Peyer's patch (tissue), 4 donors: ENCODE data around the gene DBR1. TPM values are rescaled to one million over a fixed set of nuclear protein-coding genes. Genes with fewer than 3 reads are reported as not detected.

ENCODE experiments used
- DNase-seq, 3 donors: peaks; one replicate each; pipeline ENCODE4 v3.0.0-alpha.2; 2017 to 2019
- H3K27ac ChIP-seq, 4 donors: fragments of 200-600 bp; sonication (generic); one replicate each; pipeline ENCODE4 v1.5.1; 2016 to 2019
- H3K27me3 ChIP-seq, 2 donors: fragments of 200-600 bp; sonication (generic); one replicate each; pipeline ENCODE4 v1.5.1; 2019
- H3K36me3 ChIP-seq, 3 donors: fragments of 200-600 bp; sonication (generic); one replicate each; pipeline ENCODE4 v1.5.1; 2016 to 2019
- H3K4me1 ChIP-seq, 4 donors: fragments of 200-600 bp; sonication (generic); one replicate each; pipeline ENCODE4 v1.5.1; 2016 to 2019
- H3K4me3 ChIP-seq, 4 donors: fragments of 200-600 bp; sonication (generic); 1 replicate in 3 of 4; 2 replicates in 1 of 4; pipeline ENCODE4 v1.5.1; 2016 to 2019; ENCODE audit warnings: mild to moderate bottlenecking in 1 of 4
- H3K9me3 ChIP-seq, 4 donors: fragments of 200-600 bp; sonication (generic); one replicate each; pipeline ENCODE4 v1.5.1; 2016 to 2019; ENCODE audit warnings: mild to moderate bottlenecking in 1 of 4
- POLR2A ChIP-seq, 2 donors: fragments of 450-650 bp; IDR thresholded peaks; one replicate each; pipeline ENCODE4 v1.5.1; 2017; ENCODE audit warnings: antibody characterized with exemption in 2 of 2, mild to moderate bottlenecking in 2 of 2, moderate library complexity in 2 of 2
- total RNA-seq, 4 donors: library from RNA; depleted of rRNA; stranded (reverse); fragments of >200 nt; gene quantifications; one replicate each; pipeline ENCODE4 v1.1.0, GENCODE V29; 2016
- TF ChIP-seq, protein P1 (sequence below), 6 experiments: fragments of 450-650 bp in 4 of 6; fragments of 200-600 bp in 2 of 6; sonication (generic) in 1 of 6; IDR thresholded peaks; one replicate each; pipeline ENCODE4 v1.5.1; 2017 to 2019; ENCODE audit warnings: antibody characterized with exemption in 6 of 6, mild to moderate bottlenecking in 3 of 6, moderate library complexity in 1 of 6

The DBR1 gene
- total RNA-seq, 4 donors from 2014 or later, result 6.3 to 24.8 (median 8.6) TPM

- no peaks in the 10 kb centered on the region for H3K36me3 ChIP-seq
- no peak for TF ChIP-seq POLR2A (IDR thresholded peaks at IDR 0.05)
- TF ChIP-seq, protein P1, sequence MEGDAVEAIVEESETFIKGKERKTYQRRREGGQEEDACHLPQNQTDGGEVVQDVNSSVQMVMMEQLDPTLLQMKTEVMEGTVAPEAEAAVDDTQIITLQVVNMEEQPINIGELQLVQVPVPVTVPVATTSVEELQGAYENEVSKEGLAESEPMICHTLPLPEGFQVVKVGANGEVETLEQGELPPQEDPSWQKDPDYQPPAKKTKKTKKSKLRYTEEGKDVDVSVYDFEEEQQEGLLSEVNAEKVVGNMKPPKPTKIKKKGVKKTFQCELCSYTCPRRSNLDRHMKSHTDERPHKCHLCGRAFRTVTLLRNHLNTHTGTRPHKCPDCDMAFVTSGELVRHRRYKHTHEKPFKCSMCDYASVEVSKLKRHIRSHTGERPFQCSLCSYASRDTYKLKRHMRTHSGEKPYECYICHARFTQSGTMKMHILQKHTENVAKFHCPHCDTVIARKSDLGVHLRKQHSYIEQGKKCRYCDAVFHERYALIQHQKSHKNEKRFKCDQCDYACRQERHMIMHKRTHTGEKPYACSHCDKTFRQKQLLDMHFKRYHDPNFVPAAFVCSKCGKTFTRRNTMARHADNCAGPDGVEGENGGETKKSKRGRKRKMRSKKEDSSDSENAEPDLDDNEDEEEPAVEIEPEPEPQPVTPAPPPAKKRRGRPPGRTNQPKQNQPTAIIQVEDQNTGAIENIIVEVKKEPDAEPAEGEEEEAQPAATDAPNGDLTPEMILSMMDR (IDR thresholded peaks at IDR 0.05), result no peak
- no peak overlapping the region for H3K27ac ChIP-seq
- no peak for DNase-seq
- H3K4me1 ChIP-seq, result no peaks in the 10 kb centered on the region
- no peaks in the 10 kb centered on the region for H3K9me3 ChIP-seq
- no peak overlapping the region for H3K4me3 ChIP-seq
- H3K27me3 ChIP-seq, result no peaks in the 10 kb centered on the region
Observed at GRCh38 chr3:138197058-138197457, 22.3 kb upstream of the DBR1 start.

GRCh38 chr3:138196023-138196422, 21.3 kb upstream of the DBR1 start:
- H3K4me3 ChIP-seq, result no peak overlapping the region
- peaks cover 0 to 2% (median 0%) of the 10 kb centered on the region in 4 donors for H3K4me1 ChIP-seq
- no peak for DNase-seq
- no peaks in the 10 kb centered on the region for H3K9me3 ChIP-seq
- TF ChIP-seq, protein P1 (IDR thresholded peaks at IDR 0.05), result no peak
- no peak overlapping the region for H3K27ac ChIP-seq
- H3K36me3 ChIP-seq, result peaks cover 0 to 3% (median 0%) of the 10 kb centered on the region in 3 donors
- H3K27me3 ChIP-seq, result no peaks in the 10 kb centered on the region

GRCh38 chr3:138195481-138195880, 20.8 kb upstream of the DBR1 start:
- Histone ChIP-seq H3K36me3 (peaks cover 0 to 3% (median 0%) of the 10 kb centered on the region in 3 donors), H3K4me3 (no peak overlapping the region), H3K27me3 (no peaks in the 10 kb centered on the region), H3K27ac (no peak overlapping the region), H3K9me3 (no peaks in the 10 kb centered on the region), H3K4me1 (peaks cover 0 to 7% (median 0%) of the 10 kb centered on the region in 4 donors)
- no peak for DNase-seq
- no peak for TF ChIP-seq POLR2A (IDR thresholded peaks at IDR 0.05)
- TF ChIP-seq, protein P1 (IDR thresholded peaks at IDR 0.05), result no peak

- no peak for DNase-seq
- H3K4me3 ChIP-seq, result peak overlapping the region; percentile 74 to 94 (median 87)
Observed at GRCh38 chr3:138188013-138188730, 13.5 kb upstream of the DBR1 start.

GRCh38 chr3:138187296-138188012, 12.7 kb upstream of the DBR1 start, which contains the start of gene ARMC8:
ARMC8 (plus strand) TSS chr3:138187301; CDS start chr3:138187555, 254 bp downstream.
- peak; percentile 32 to 86 (median 80) for DNase-seq
- H3K27ac ChIP-seq, result peak within 1 kb of the TSS; percentile 89 to 96 (median 92)
- peak within 1 kb of the TSS; percentile 74 to 94 (median 87) for H3K4me3 ChIP-seq

More at GRCh38 chr3:138188013-138188730, 13.5 kb upstream of the DBR1 start:
- H3K27ac ChIP-seq, result peak overlapping the region; percentile 89 to 96 (median 92)
- no peak for TF ChIP-seq POLR2A (IDR thresholded peaks at IDR 0.05)
- TF ChIP-seq, protein P1 (IDR thresholded peaks at IDR 0.05), result no peak
- H3K27me3 ChIP-seq, result no peaks in the 10 kb centered on the region
- peaks cover 0 to 32% (median 1%) of the 10 kb centered on the region in 4 donors for H3K4me1 ChIP-seq
- H3K9me3 ChIP-seq, result no peaks in the 10 kb centered on the region
- peaks cover 0 to 3% (median 0%) of the 10 kb centered on the region in 3 donors for H3K36me3 ChIP-seq

More at GRCh38 chr3:138187296-138188012, 12.7 kb upstream of the DBR1 start, which contains the start of gene ARMC8:
- Histone ChIP-seq H3K9me3 (no peaks in the 10 kb centered on the region), H3K4me1 (peaks cover 0 to 32% (median 1%) of the 10 kb centered on the region in 4 donors), H3K27me3 (no peaks in the 10 kb centered on the region), H3K36me3 (peaks cover 0 to 3% (median 0%) of the 10 kb centered on the region in 3 donors)
- TF ChIP-seq POLR2A (IDR thresholded peaks at IDR 0.05), result peak; percentile 67 to 87
- TF ChIP-seq, protein P1 (IDR thresholded peaks at IDR 0.05), result no peak
